HepG2 (cell line): ENCODE results near the gene ANTXR1. TPM values are rescaled to one million over a fixed set of nuclear protein-coding genes. Genes with fewer than 3 reads are reported as not detected.

Source experiments
- CC2D1A ChIP-seq: sonication (generic); formaldehyde crosslinking; IDR thresholded peaks from 2 replicates; pipeline ENCODE4 v1.8.1; 2023; ENCODE audit warnings: mild to moderate bottlenecking, missing genetic modification reagents
- CEBPB ChIP-seq: IDR thresholded peaks from 2 replicates; pipeline ENCODE4 v1.6.1; 2011; ENCODE audit warnings: low read depth, low read length, improper control_type of control experiment, borderline replicate concordance
- ELF1 ChIP-seq: sonication (generic); formaldehyde crosslinking; IDR thresholded peaks from 2 replicates; pipeline ENCODE4 v1.4.0; 2020; ENCODE audit warnings: missing genetic modification reagents
- HIVEP1 ChIP-seq: sonication (generic); formaldehyde crosslinking; IDR thresholded peaks from 2 replicates; pipeline ENCODE4 v1.4.0; 2020; ENCODE audit warnings: mild to moderate bottlenecking, missing genetic modification reagents
- MEF2D ChIP-seq: sonication (generic); formaldehyde crosslinking; IDR thresholded peaks from 2 replicates; pipeline ENCODE4 v1.5.1; 2020; ENCODE audit warnings: mild to moderate bottlenecking, missing genetic modification reagents
- POLR2G ChIP-seq: fragments of 200-400 bp; formaldehyde crosslinking; IDR thresholded peaks from 2 replicates; pipeline ENCODE4 v1.6.1; 2018; ENCODE audit warnings: mild to moderate bottlenecking, low read depth, low read length, moderate library complexity
- SMAD9 ChIP-seq: sonication (generic); formaldehyde crosslinking; IDR thresholded peaks from 2 replicates; pipeline ENCODE4 v1.5.1; 2020; ENCODE audit warnings: mild to moderate bottlenecking, missing genetic modification reagents
- TBX2 ChIP-seq: sonication (generic); formaldehyde crosslinking; IDR thresholded peaks from 2 replicates; pipeline ENCODE4 v1.5.0; 2020; ENCODE audit warnings: missing genetic modification reagents, mild to moderate bottlenecking, borderline replicate concordance
- YEATS4 ChIP-seq: sonication (generic); formaldehyde crosslinking; IDR thresholded peaks from 2 replicates; pipeline ENCODE4 v1.4.0; 2020; ENCODE audit warnings: missing genetic modification reagents, borderline replicate concordance
- ZNF234 ChIP-seq: sonication (generic); formaldehyde crosslinking; conservative IDR thresholded peaks from 2 replicates; pipeline ENCODE4 v1.5.1; 2020; ENCODE audit warnings: mild to moderate bottlenecking, missing genetic modification reagents
- ZNF282 ChIP-seq: fragments of 450-650 bp; IDR thresholded peaks from 2 replicates; pipeline ENCODE4 v1.6.1; 2018; ENCODE audit not compliant: partially characterized antibody
- ZNF484 ChIP-seq: sonication (generic); formaldehyde crosslinking; IDR thresholded peaks from 2 replicates; pipeline ENCODE4 v1.5.1; 2020; ENCODE audit warnings: mild to moderate bottlenecking, low read depth, missing genetic modification reagents, borderline replicate concordance
- ZNF703 ChIP-seq: sonication (generic); formaldehyde crosslinking; IDR thresholded peaks from 2 replicates; pipeline ENCODE4 v1.5.1; 2020; ENCODE audit warnings: missing genetic modification reagents, mild to moderate bottlenecking, moderate library complexity, borderline replicate concordance
- ZNF792 ChIP-seq: IDR thresholded peaks from 2 replicates; pipeline ENCODE4 v1.6.1; 2016
- polyA plus RNA-seq, 8 experiments: library from polyadenylated mRNA; depleted of rRNA in 3 of 8; stranded (reverse) in 7 of 8; unstranded in 1 of 8; fragments of >200 nt; fragmentation: Illumina TruSeq in 4 of 8; extraction: Trizol in 4 of 8; gene quantifications; 2 replicates each; pipeline versions ENCODE4 v1.2.1 to v1.2.3, GENCODE V29; 2011 to 2016; ENCODE audit warnings: low read depth in 4 of 8, missing spikeins in 1 of 8, mixed read lengths in 1 of 8; ENCODE audit not compliant: insufficient read depth in 1 of 8
- total RNA-seq, 5 experiments: library from RNA; depleted of rRNA; stranded (reverse); fragments of >200 nt; fragmentation: Illumina TruSeq; extraction: Trizol; gene quantifications; 2 replicates each; pipeline ENCODE4 v1.2.3, GENCODE V29; 2016; ENCODE audit warnings: low read depth in 1 of 5
- TF ChIP-seq, protein P1 (sequence below): sonication (generic); formaldehyde crosslinking; IDR thresholded peaks from 2 replicates; pipeline ENCODE4 v1.8.0; 2022; ENCODE audit warnings: mild to moderate bottlenecking, missing genetic modification reagents, moderate library complexity
- TF ChIP-seq, protein P2 (sequence below): sonication (generic); formaldehyde crosslinking; IDR thresholded peaks from 2 replicates; pipeline ENCODE4 v1.4.0; 2020; ENCODE audit warnings: missing genetic modification reagents, mild to moderate bottlenecking, borderline replicate concordance

Gene ANTXR1
- total and polyA plus RNA-seq, 2 of the 13 experiments (the other 11 are each of a cell fraction or from before 2014, with no cell fraction given): 4.5 to 12.7 TPM

DNA sequence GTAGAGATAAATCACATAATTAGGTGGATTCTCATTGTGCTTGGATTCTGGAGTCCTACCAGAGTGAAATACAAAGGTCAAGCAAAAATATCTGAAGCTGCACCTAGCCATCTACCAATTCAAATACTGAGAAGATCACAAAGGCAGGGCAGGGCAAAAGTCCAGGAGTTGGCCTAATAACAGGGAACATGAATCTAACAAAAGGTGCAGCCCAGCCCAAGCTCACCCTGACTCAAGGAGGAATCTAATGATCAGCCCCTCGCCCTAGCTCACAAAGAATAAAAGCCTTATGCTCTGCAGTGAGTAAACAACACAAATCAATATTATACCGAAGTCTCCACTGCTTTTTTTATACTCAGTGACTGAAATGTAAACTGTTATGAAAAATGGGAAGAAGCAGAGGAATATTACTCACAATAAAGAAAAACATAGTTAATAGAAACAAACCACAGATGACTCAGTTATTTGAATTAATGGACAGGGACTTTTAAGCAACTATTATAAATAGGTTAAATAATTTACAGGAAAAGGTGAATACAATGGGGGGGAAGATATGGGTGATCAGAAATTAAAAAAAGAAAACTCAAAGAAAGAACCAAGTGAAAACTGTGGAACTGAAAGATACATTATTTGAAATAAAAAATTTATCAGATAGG, 49.5 kb downstream of the ANTXR1 start (continued):
- TF ChIP-seq, protein P1, sequence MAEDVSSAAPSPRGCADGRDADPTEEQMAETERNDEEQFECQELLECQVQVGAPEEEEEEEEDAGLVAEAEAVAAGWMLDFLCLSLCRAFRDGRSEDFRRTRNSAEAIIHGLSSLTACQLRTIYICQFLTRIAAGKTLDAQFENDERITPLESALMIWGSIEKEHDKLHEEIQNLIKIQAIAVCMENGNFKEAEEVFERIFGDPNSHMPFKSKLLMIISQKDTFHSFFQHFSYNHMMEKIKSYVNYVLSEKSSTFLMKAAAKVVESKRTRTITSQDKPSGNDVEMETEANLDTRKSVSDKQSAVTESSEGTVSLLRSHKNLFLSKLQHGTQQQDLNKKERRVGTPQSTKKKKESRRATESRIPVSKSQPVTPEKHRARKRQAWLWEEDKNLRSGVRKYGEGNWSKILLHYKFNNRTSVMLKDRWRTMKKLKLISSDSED: no peak
- TF ChIP-seq ZNF234 (CRISPR knock-in tag) (no peak), CC2D1A (CRISPR knock-in tag) (no peak), ZNF792 (CRISPR knock-in tag) (no peak; the same call in 1 of the 2 replicates), CEBPB (no peak), POLR2G (no peak), HIVEP1 (CRISPR knock-in tag) (no peak), ZNF703 (no peak), ELF1 (CRISPR knock-in tag) (no peak), TBX2 (peak; percentile 58; the same call in 1 of the 2 replicates), SMAD9 (CRISPR knock-in tag) (no peak), ZNF282 (no peak), ZNF484 (CRISPR knock-in tag) (no peak), YEATS4 (CRISPR knock-in tag) (no peak), MEF2D (CRISPR knock-in tag) (no peak)
- TF ChIP-seq, protein P2, sequence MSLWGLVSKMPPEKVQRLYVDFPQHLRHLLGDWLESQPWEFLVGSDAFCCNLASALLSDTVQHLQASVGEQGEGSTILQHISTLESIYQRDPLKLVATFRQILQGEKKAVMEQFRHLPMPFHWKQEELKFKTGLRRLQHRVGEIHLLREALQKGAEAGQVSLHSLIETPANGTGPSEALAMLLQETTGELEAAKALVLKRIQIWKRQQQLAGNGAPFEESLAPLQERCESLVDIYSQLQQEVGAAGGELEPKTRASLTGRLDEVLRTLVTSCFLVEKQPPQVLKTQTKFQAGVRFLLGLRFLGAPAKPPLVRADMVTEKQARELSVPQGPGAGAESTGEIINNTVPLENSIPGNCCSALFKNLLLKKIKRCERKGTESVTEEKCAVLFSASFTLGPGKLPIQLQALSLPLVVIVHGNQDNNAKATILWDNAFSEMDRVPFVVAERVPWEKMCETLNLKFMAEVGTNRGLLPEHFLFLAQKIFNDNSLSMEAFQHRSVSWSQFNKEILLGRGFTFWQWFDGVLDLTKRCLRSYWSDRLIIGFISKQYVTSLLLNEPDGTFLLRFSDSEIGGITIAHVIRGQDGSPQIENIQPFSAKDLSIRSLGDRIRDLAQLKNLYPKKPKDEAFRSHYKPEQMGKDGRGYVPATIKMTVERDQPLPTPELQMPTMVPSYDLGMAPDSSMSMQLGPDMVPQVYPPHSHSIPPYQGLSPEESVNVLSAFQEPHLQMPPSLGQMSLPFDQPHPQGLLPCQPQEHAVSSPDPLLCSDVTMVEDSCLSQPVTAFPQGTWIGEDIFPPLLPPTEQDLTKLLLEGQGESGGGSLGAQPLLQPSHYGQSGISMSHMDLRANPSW (CRISPR knock-in tag): no peak
- TF ChIP-seq, all 625 proteins: peak for 60
